SK-N-MC (cell line): ENCODE measurements around the gene TTC28.

Source experiments
- EZH2 ChIP-seq: fragments of 200-600 bp; sonication (generic); IDR thresholded peaks from one replicate; pipeline ENCODE4 v1.6.1; 2017; ENCODE audit warnings: antibody characterized with exemption
- POLR2AphosphoS5 ChIP-seq: IDR thresholded peaks from 2 replicates; pipeline ENCODE4 v1.6.1; 2012; ENCODE audit warnings: mild to moderate bottlenecking, low read depth, low read length, borderline replicate concordance

DNA sequence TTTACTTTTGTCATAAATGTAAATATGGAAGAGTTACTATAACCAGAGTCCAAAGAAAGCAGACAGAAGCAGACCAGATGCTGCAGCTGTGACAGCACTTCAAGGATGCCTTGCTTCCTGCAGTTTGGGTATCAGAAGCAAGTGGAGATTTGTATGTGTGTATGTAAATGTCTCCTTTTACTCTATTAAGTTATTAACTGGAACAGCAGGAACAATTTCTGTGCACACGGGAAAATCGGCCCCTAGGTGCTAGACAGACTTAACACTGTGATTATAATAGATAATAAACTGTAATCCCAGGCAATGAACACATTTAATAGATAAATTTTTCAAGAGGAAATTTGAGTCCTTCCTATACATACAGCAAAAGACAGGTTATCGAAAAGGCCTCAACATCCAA is 582.0 kb downstream of the TTC28 start:
- TF ChIP-seq EZH2 (no peak), POLR2AphosphoS5 (no peak)
